SH-SY5Y (cell line): ENCODE measurements around the gene RAB3C.

Experiments
- GATA2 ChIP-seq: IDR thresholded peaks from 2 replicates; pipeline ENCODE4 v1.6.1; 2011; ENCODE audit warnings: mild to moderate bottlenecking, low read depth, low read length
- GATA3 ChIP-seq: IDR thresholded peaks from 2 replicates; pipeline ENCODE4 v1.6.1; 2011; ENCODE audit warnings: low read depth, mild to moderate bottlenecking, low read length, moderate library complexity

DNA sequence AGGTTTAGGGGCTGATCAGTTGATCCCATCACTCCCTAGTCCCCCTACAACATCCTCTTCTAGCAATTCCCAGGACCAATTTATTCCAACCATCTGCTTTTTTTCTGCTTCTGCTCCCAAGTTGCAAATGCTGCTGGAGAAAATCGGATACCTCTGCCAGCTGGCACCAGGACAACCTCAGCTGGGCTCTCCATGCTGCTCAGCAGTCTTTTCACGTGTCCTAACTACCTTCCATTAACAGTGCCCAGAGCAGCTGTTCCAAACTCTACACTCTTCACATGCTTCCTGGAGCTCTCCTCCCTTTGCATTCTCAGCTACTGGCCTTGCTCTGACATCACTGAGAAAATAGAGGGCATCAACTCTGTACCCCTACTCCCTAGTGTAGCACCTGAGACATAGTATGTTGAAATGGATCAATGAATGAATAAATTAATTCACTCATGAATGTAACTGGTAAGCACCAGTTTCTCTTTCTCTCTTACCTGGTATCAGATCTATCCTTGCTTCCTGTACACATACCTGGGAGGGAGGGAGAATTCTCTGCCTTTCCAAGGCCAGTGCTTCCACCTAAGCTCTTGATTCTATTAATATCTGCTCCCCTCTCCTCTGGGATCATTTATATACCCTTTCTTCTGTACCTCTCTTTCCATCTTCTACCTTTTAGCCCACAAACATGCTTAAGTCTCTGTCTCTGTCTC, 191.0 kb downstream of the RAB3C start:
- TF ChIP-seq GATA3 (no peak), GATA2 (no peak)
